Thymus (tissue), 14 donors: Measurements from ENCODE around the gene LTBP3. TPM values are rescaled to one million over a fixed set of nuclear protein-coding genes. Genes with fewer than 3 reads are reported as not detected.

ENCODE experiments used
- DNase-seq, 9 donors: peaks; one replicate each; pipeline ENCODE4 v3.0.0-alpha.2; 2013; ENCODE audit warnings: low spot score in 9 of 9, low read depth in 6 of 9, missing footprints in 1 of 9
- H3K27ac ChIP-seq, 2 donors: one replicate each; pipeline ENCODE4 v1.5.1; 2013; ENCODE audit warnings: control low read depth in 1 of 2, low read depth in 1 of 2, low read length in 1 of 2, mild to moderate bottlenecking in 1 of 2, moderate library complexity in 1 of 2
- H3K27me3 ChIP-seq, 2 donors: one replicate each; pipeline ENCODE4 v1.5.1; 2013; ENCODE audit warnings: low read length in 1 of 2; ENCODE audit not compliant: control insufficient read depth in 2 of 2, insufficient read depth in 1 of 2
- H3K36me3 ChIP-seq, 2 donors: one replicate each; pipeline ENCODE4 v1.5.1; 2013; ENCODE audit warnings: low read length in 1 of 2, mild to moderate bottlenecking in 1 of 2, moderate library complexity in 1 of 2; ENCODE audit not compliant: control insufficient read depth in 2 of 2, insufficient read depth in 2 of 2
- H3K4me1 ChIP-seq, 2 donors: one replicate each; pipeline ENCODE4 v1.5.1; 2013; ENCODE audit warnings: low read length in 2 of 2; ENCODE audit not compliant: control insufficient read depth in 2 of 2, insufficient read depth in 2 of 2
- H3K4me3 ChIP-seq, 2 donors: one replicate each; pipeline ENCODE4 v1.5.1; 2013; ENCODE audit warnings: low read length in 2 of 2, control low read depth in 1 of 2, mild to moderate bottlenecking in 1 of 2
- H3K9me3 ChIP-seq, 2 donors: one replicate each; pipeline ENCODE4 v1.5.1; 2013; ENCODE audit warnings: low read length in 1 of 2, mild to moderate bottlenecking in 1 of 2; ENCODE audit not compliant: control insufficient read depth in 2 of 2, insufficient read depth in 1 of 2
- WGBS: extraction: QIAGEN DNeasy Blood & Tissue Kit; methylation state at CpG from one replicate; pipeline ENCODE4 v1.1.7; 2013; 5-methylcytosine and 5-hydroxymethylcytosine counted together
- long read RNA-seq, 10 donors: transcript quantifications; one replicate each; lab custom pipeline, GENCODE V29; 2026
- polyA plus RNA-seq: library from polyadenylated mRNA; stranded (reverse); fragments of 200-250 nt; gene quantifications from one replicate; pipeline ENCODE4 v1.2.3, GENCODE V29; 2013
- total RNA-seq: library from RNA; stranded (reverse); fragments of 120-200 nt; gene quantifications from one replicate; pipeline ENCODE4 v1.2.4, GENCODE V29; 2013
- donor health status: healthy.

LTBP3 gene
- total RNA-seq (13.3 TPM), polyA plus RNA-seq (64.6 TPM)
- long read RNA-seq, donor 1: 0 reads
- long read RNA-seq, donor 2: 0 reads
- long read RNA-seq, donor 3, partial matches to known transcripts: 57 of 60 reads
- long read RNA-seq, donor 3, other reads (novel, unspliced or antisense): 0 of 60 reads
- long read RNA-seq, donor 4, partial matches to known transcripts: 13 of 16 reads
- long read RNA-seq, donor 4, other reads (novel, unspliced or antisense): 0 of 16 reads
- long read RNA-seq, donor 5, transcript LTBP3-220 (6 exons, 748 nt): major isoform, 6 of 31 reads
- long read RNA-seq, donor 5, partial matches to known transcripts: 23 of 31 reads
- long read RNA-seq, donor 5, other reads (novel, unspliced or antisense): 0 of 31 reads
- long read RNA-seq, donor 6, partial matches to known transcripts: 5 of 8 reads
- long read RNA-seq, donor 6, other reads (novel, unspliced or antisense): 0 of 8 reads
- long read RNA-seq, donor 7, partial matches to known transcripts: 0 of 3 reads
- long read RNA-seq, donor 7, other reads (novel, unspliced or antisense): 0 of 3 reads
- long read RNA-seq, donor 8, partial matches to known transcripts: 0 of 3 reads
- long read RNA-seq, donor 8, other reads (novel, unspliced or antisense): 0 of 3 reads
- long read RNA-seq, donor 9, partial matches to known transcripts: 0 of 2 reads
- long read RNA-seq, donor 9, other reads (novel, unspliced or antisense): 0 of 2 reads
- long read RNA-seq, donor 10, partial matches to known transcripts: 5 of 9 reads
- long read RNA-seq, donor 10, other reads (novel, unspliced or antisense): 0 of 9 reads

DNA sequence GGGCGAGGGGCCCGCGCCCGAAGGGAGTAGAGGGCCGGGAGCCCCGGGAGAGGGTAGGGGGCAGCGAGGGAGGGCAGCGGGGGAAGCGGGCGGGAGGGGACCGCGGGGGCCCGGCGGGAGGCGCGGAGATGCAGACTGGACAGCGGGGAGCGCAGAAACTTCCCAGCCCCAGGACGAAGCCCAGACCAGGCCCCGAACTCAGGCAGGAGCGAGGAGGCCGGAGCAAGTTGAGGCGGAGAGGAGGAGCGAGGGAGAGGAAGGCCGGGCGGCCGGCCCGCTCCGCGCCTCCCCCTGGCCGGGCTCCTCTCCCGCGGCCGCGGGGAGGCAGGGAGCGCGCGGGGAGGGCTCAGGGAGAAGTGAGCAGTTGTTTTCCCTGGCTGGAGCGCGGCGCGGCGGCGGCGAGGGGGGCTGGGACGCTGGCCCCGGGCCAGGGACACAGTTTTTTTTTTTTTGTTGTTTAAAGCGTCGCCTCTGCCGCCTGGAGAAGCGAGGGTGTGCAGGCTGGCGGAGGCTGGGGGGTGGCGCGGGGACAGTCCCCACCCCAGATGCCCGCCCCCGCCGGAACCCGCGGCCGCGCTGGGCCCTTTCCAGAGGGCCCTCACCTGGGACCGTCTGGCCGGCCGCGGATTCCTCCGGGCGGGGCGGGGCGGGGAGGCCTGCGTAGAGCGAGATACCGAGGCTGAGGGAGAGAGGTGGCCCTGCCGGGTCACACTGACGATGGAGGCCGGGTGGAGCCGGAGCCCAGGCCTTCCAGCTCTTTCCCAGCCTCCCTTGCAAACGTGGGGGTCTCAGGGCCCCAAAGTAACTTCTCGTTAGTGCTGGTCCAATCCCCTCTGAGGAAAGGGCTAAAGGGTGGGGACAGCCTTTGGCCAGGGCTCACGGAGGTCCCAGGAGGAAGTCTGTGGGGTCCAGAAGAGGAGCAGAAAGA lies at the start of gene LTBP3:
Gene LTBP3 (minus strand): TSS at position 358 of the 928 bp plus-strand sequence. CDS start 400 bp downstream, outside the sequence.
- peaks cover 0 to 57% of the 10 kb centered on the region in 2 donors for H3K27me3 ChIP-seq
- peak in 1 of 9 donors; percentile 32 for DNase-seq
- H3K27ac ChIP-seq: peak within 1 kb of the TSS; percentile 63 to 90
- WGBS: 2% methylated on average over 79 of the region's 79 CpGs
- H3K4me1 ChIP-seq: peaks cover 24 to 73% of the 10 kb centered on the region in 2 donors
- H3K36me3 ChIP-seq: no peaks in the 10 kb centered on the region
- peaks cover 0 to 8% of the 10 kb centered on the region in 2 donors for H3K9me3 ChIP-seq
- H3K4me3 ChIP-seq: peak within 1 kb of the TSS; percentile 37 to 66

DNA sequence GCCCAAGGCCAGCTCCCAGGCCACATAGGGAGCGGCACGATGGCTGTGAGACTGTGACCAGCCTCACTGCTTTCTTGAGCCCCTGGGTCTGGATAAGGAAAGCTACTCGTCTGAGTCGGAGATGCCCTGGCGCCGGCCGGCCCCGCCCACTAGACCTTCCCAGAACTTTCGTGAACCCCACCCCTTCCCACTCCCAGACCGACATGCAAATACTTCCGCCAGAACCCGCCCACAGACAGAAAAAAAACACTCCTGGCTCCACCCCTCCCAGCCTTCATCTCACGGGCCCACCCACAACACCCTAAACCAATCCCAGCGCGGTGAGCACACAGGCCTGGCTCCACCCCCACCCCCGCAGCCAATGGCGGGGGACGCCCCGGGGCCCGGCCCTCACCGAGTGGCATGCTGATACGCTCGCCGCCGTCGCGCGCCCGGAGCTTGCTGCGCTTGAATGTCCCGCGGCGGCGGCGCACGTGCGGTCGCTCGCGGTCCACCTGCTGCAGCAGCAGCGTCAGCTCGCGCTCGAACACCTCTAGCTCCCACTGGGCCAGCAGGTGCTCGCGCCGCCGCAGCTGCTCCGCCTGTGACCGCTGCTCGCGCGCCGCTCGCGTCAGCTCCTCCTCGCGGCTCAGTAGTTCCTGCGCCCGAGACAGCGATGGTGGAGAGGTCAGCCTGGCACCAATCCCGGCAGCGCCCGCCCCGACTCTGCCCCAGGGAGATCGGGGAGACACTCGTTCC lies 48.9 kb upstream of the LTBP3 start:
- Histone ChIP-seq H3K27me3 (no peaks in the 10 kb centered on the region), H3K4me1 (peaks cover 7 to 34% of the 10 kb centered on the region in 2 donors), H3K9me3 (no peaks in the 10 kb centered on the region), H3K4me3 (no peak overlapping the region), H3K36me3 (peaks cover 67 to 85% of the 10 kb centered on the region in 2 donors), H3K27ac (peak overlapping the region in 1 of 2 donors; percentile 18)
- DNase-seq: peak in 3 of 9 donors; percentile 50 to 74 (median 69)
- 95% methylated on average over 67 of the region's 67 CpGs for WGBS

DNA sequence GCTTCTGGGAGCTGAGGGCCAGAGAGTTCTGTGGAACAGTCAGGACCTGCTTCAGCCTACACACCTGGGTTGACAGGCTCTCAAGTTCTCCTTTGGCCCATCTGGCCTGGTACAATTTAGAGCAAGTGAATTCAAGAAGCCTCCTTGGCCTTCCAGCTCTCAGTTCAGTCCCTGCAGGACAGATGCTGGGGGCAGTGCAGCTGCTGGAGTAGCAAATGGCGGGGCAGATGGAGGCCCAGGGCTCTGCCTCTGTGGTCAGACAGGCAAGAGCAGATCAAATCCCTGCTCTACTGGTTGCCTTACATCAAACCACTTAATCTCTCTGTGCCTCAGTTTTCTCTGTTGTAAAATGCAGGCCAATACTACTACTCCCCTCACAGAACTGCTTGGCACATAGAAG lies 46.1 kb upstream of the LTBP3 start:
- WGBS: 98% methylated on average over 1 of the region's 1 CpG
- no peak overlapping the region for H3K27ac ChIP-seq

DNA sequence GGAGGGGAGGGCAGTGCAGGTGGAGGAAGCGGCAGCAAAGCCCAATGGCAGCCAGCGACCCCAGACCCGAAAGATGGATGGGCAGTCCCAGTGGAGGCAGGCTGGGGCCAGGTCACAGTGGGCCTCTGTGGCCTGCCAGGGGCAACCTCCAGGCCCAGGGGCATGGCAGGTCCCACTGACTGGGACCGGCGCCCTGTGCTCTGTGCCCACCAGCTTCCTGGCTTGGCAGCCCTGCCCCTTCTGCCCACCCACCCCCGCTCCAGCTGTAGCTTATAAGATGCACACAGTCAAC lies 41.7 kb upstream of the LTBP3 start:
- Histone ChIP-seq H3K4me3 (no peak overlapping the region), H3K36me3 (peaks cover 49 to 61% of the 10 kb centered on the region in 2 donors), H3K27ac (no peak overlapping the region), H3K9me3 (no peaks in the 10 kb centered on the region), H3K4me1 (peaks cover 0 to 3% of the 10 kb centered on the region in 2 donors), H3K27me3 (no peaks in the 10 kb centered on the region)
- no peak for DNase-seq
- WGBS: 97% methylated on average over 6 of the region's 6 CpGs

More for the DNA sequence above, 46.1 kb upstream of the LTBP3 start:
- Histone ChIP-seq H3K4me3 (no peak overlapping the region), H3K9me3 (no peaks in the 10 kb centered on the region), H3K4me1 (peaks cover 0 to 9% of the 10 kb centered on the region in 2 donors), H3K36me3 (peaks cover 70 to 77% of the 10 kb centered on the region in 2 donors), H3K27me3 (no peaks in the 10 kb centered on the region)
- no peak for DNase-seq

DNA sequence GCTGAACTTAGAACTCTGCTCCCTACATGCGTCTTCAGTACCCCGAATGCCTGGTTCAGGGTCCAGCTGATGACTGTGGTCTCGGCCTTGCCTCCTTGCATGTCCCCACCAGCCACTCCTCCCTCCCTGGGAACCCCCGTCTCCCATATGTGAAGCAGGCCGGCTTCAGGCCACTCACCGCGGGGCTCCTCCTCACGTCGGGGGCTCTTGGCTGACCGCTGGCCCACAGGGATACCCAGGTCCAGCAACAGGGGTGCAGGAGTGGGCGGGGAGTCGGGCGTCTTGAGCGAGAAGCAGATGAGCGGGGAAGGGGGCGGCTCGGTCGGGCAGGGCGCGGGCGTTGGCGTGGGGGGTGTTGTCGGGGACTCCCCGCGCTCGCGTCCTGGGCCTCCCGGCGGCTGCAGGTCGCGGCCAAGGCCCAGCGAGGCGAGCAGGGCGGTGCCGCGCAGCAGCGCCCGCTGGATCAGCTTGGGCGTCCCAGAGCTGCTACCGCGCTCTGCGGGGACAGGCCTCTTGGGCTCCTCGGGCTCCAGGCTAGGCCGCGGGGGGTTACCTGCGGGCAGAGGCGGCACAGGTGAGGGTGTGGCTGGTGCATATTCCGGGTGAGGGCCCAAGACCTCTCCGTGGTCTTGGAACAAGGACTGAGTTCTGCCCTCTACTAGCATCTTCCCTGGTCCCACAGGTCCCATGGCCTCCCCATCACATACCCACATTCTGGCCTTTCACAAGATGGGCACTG lies 41.2 kb upstream of the LTBP3 start:
- H3K4me3 ChIP-seq: no peak overlapping the region
- H3K36me3 ChIP-seq: peaks cover 45 to 55% of the 10 kb centered on the region in 2 donors
- no peak overlapping the region for H3K27ac ChIP-seq
- H3K4me1 ChIP-seq: peaks cover 0 to 3% of the 10 kb centered on the region in 2 donors
- no peaks in the 10 kb centered on the region for H3K27me3 ChIP-seq
- DNase-seq: no peak
- 96% methylated on average over 49 of the region's 49 CpGs for WGBS
- H3K9me3 ChIP-seq: no peaks in the 10 kb centered on the region

DNA sequence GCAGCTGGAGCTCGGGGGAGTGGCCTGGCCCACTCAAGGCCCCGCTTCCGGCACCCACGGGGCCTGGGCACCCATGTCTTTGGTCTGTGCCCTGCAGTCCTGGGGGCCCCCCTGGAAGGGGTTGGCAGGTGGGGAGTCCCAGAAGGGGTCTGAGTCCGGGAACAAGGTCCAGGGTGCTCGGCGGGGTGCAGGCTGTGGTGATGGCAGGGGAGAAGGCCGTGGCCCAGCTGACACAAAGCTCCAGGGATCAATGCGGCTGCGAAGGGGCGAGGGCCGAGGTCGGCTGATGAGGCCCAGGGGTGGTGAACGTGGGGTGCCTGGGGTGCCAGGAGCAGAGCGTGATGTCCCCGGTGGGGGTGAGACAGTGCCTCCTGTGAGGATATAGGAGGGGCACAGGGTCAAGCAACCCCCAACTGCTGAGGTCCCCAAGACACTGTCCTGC lies 40.1 kb upstream of the LTBP3 start:
- H3K4me3 ChIP-seq: no peak overlapping the region

DNA sequence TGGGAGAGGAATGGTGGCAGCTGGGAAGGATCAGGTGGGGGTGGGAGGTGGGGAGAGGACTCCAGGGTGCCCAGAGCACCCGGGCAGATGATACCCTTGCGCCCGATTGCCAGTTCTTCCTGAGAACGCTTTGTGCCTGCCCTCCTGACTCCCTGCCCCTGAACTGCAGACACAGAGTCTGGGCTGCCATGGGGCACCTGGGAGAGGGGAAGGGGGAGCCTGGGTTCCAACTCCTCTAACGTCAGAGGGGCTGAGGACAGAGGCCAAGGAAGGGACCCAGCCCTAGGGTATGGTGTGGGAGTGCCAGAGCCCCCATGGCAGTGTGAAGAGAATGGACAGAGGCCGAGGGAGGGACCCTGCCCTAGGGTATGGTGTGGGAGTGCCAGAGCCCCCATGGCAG lies 38.4 kb upstream of the LTBP3 start:
- Histone ChIP-seq H3K36me3 (peaks cover 45 to 55% of the 10 kb centered on the region in 2 donors), H3K27ac (no peak overlapping the region)

More for the DNA sequence above, 40.1 kb upstream of the LTBP3 start:
- 98% methylated on average over 16 of the region's 16 CpGs for WGBS
- DNase-seq: no peak
- Histone ChIP-seq H3K27ac (no peak overlapping the region), H3K27me3 (peaks cover 0 to 5% of the 10 kb centered on the region in 2 donors), H3K4me1 (peaks cover 2 to 9% of the 10 kb centered on the region in 2 donors), H3K36me3 (peaks cover 40 to 49% of the 10 kb centered on the region in 2 donors), H3K9me3 (no peaks in the 10 kb centered on the region)

More for the DNA sequence above, 38.4 kb upstream of the LTBP3 start:
- no peak overlapping the region for H3K4me3 ChIP-seq
- H3K27me3 ChIP-seq: peaks cover 0 to 21% of the 10 kb centered on the region in 2 donors
- 96% methylated on average over 6 of the region's 6 CpGs for WGBS
- H3K9me3 ChIP-seq: no peaks in the 10 kb centered on the region
- peaks cover 2 to 22% of the 10 kb centered on the region in 2 donors for H3K4me1 ChIP-seq
- no peak for DNase-seq
